DND-41 (cell line): ENCODE measurements around the gene IP6K3.

ENCODE experiments used
- ATAC-seq: fragments of 200-7000 bp; cut with Tn5 transposase; 3 replicates; pipeline ENCODE4 v1.9.1; 2021; ENCODE audit warnings: low read depth; ENCODE audit not compliant: insufficient read depth
- DNase-seq: peaks from one replicate; pipeline ENCODE4 v3.0.0-alpha.2; 2020
- H2AFZ ChIP-seq: 2 replicates; pipeline ENCODE4 v1.6.0; 2012; ENCODE audit warnings: low read depth, low read length
- H3K27ac ChIP-seq: 2 replicates; pipeline ENCODE4 v1.5.1; 2012; ENCODE audit warnings: low read length, inconsistent platforms
- H3K27me3 ChIP-seq: fragments of 200-600 bp; sonication (generic); 2 replicates; pipeline ENCODE4 v1.6.0; 2012; ENCODE audit warnings: low read length, mild to moderate bottlenecking, inconsistent platforms; ENCODE audit not compliant: insufficient read depth, poor library complexity
- H3K36me3 ChIP-seq: 2 replicates; pipeline ENCODE4 v1.5.1; 2012; ENCODE audit warnings: low read length, inconsistent platforms; ENCODE audit not compliant: insufficient read depth
- H3K4me1 ChIP-seq: 2 replicates; pipeline ENCODE4 v1.5.1; 2012; ENCODE audit warnings: mild to moderate bottlenecking, low read length; ENCODE audit not compliant: insufficient read depth
- H3K4me2 ChIP-seq: 2 replicates; pipeline ENCODE4 v1.6.0; 2012; ENCODE audit warnings: mild to moderate bottlenecking, moderate library complexity, low read length, inconsistent platforms; ENCODE audit not compliant: insufficient read depth
- H3K4me3 ChIP-seq, 2 experiments: fragments of 200-600 bp in 1 of 2; shearing (Covaris generic) in 1 of 2; 2 replicates each; pipeline ENCODE4 v1.5.1; 2012 to 2016; ENCODE audit warnings: inconsistent platforms in 2 of 2, low read length in 2 of 2, mild to moderate bottlenecking in 2 of 2, low read depth in 1 of 2, moderate library complexity in 1 of 2
- H3K79me2 ChIP-seq: 2 replicates; pipeline ENCODE4 v1.6.0; 2012; ENCODE audit warnings: low read length, inconsistent platforms; ENCODE audit not compliant: insufficient read depth
- H3K9ac ChIP-seq: 2 replicates; pipeline ENCODE4 v1.6.0; 2012; ENCODE audit warnings: low read depth, mild to moderate bottlenecking, inconsistent platforms, low read length, moderate library complexity
- H3K9me3 ChIP-seq: 2 replicates; pipeline ENCODE4 v1.5.1; 2012; ENCODE audit warnings: low read length, moderate library complexity, mild to moderate bottlenecking, inconsistent platforms; ENCODE audit not compliant: insufficient read depth, severe bottlenecking
- H4K20me1 ChIP-seq: 2 replicates; pipeline ENCODE4 v1.6.0; 2012; ENCODE audit warnings: low read length; ENCODE audit not compliant: insufficient read depth
- CTCF ChIP-seq: IDR thresholded peaks from 2 replicates; pipeline ENCODE4 v1.5.1; 2012; ENCODE audit warnings: borderline replicate concordance, low read length, moderate library complexity, mild to moderate bottlenecking; ENCODE audit not compliant: poor library complexity, severe bottlenecking; ENCODE audit errors: extremely low read depth
- EZH2 ChIP-seq: IDR thresholded peaks from 3 replicates; pipeline ENCODE4 v1.6.1; 2012; ENCODE audit warnings: borderline replicate concordance, low read depth, mild to moderate bottlenecking, moderate library complexity, low read length, inconsistent platforms; ENCODE audit not compliant: severe bottlenecking

Gene IP6K3

GRCh38 chr6:33727932-33728331 lies 18.8 kb downstream of the IP6K3 start:
- Histone ChIP-seq H3K27ac (no peak overlapping the region), H3K79me2 (no peaks in the 10 kb centered on the region), H3K4me1 (no peaks in the 10 kb centered on the region), H3K36me3 (no peaks in the 10 kb centered on the region), H2AFZ (no peak overlapping the region), H4K20me1 (peaks cover 5% of the 10 kb centered on the region; the same call in 1 of the 2 replicates), H3K4me2 (no peak overlapping the region), H3K4me3 (no peak overlapping the region), H3K9me3 (no peaks in the 10 kb centered on the region), H3K27me3 (peaks cover 35% of the 10 kb centered on the region), H3K9ac (no peak overlapping the region)
- no peak for ATAC-seq
- no peak for DNase-seq
- TF ChIP-seq CTCF (no peak), EZH2 (no peak)

- peaks cover 5% of the 10 kb centered on the region; the same call in 1 of the 2 replicates for H4K20me1 ChIP-seq
- H3K9me3 ChIP-seq, result no peaks in the 10 kb centered on the region
- H2AFZ ChIP-seq, result no peak overlapping the region
- H3K36me3 ChIP-seq, result no peaks in the 10 kb centered on the region
- TF ChIP-seq CTCF (no peak), EZH2 (no peak)
- H3K4me3 ChIP-seq, result no peak overlapping the region
- no peaks in the 10 kb centered on the region for H3K79me2 ChIP-seq
- no peak overlapping the region for H3K9ac ChIP-seq
- H3K27ac ChIP-seq, result no peak overlapping the region
- H3K27me3 ChIP-seq, result peaks cover 36% of the 10 kb centered on the region
- DNase-seq (no peak), ATAC-seq (no peak)
- H3K4me1 ChIP-seq, result no peaks in the 10 kb centered on the region
- no peak overlapping the region for H3K4me2 ChIP-seq
Measured at GRCh38 chr6:33727126-33727525, 19.6 kb downstream of the IP6K3 start.

GRCh38 chr6:33726696-33727095 lies 20.0 kb downstream of the IP6K3 start:
- Histone ChIP-seq H3K79me2 (no peaks in the 10 kb centered on the region), H3K4me2 (no peak overlapping the region), H3K9ac (no peak overlapping the region), H3K27ac (no peak overlapping the region), H3K4me3 (no peak overlapping the region), H3K27me3 (peaks cover 41% of the 10 kb centered on the region), H2AFZ (no peak overlapping the region), H3K9me3 (no peaks in the 10 kb centered on the region), H4K20me1 (peaks cover 5% of the 10 kb centered on the region; the same call in 1 of the 2 replicates), H3K36me3 (no peaks in the 10 kb centered on the region), H3K4me1 (no peaks in the 10 kb centered on the region)
- no peak for ATAC-seq
- DNase-seq, result no peak
- no peak for TF ChIP-seq CTCF
- TF ChIP-seq EZH2, result no peak
